Astrocyte of the hippocampus (primary cell): ENCODE measurements around the gene DYRK2.
"Not testable (repeated sequence)": the region's sequence is repeated elsewhere in the genome, so short reads cannot be mapped to it uniquely, and the experiment has no call there.

ENCODE experiments used
- DNase-seq: peaks from one replicate; pipeline ENCODE4 v3.0.0; 2011; ENCODE audit warnings: low read depth, low spot score

The DYRK2 gene

GRCh38 chr12:67669934-67670631 is 21.5 kb downstream of the DYRK2 start:
- no peak for DNase-seq

GRCh38 chr12:67671419-67671818 is 22.9 kb downstream of the DYRK2 start:
- peak; percentile 39 for DNase-seq

- no peak for DNase-seq
Observed at GRCh38 chr12:67671892-67672291, 23.3 kb downstream of the DYRK2 start.

GRCh38 chr12:67672507-67672906 is 24.0 kb downstream of the DYRK2 start:
- DNase-seq: not testable (repeated sequence)

- DNase-seq: not testable (repeated sequence)
Observed at GRCh38 chr12:67673509-67673908, 25.0 kb downstream of the DYRK2 start.

- DNase-seq: no peak
Observed at GRCh38 chr12:67674417-67674816, 25.9 kb downstream of the DYRK2 start.

- no peak for DNase-seq
Observed at GRCh38 chr12:67676624-67677023, 28.1 kb downstream of the DYRK2 start.

GRCh38 chr12:67677166-67677565 is 28.6 kb downstream of the DYRK2 start:
- no peak for DNase-seq

- peak; percentile 95 for DNase-seq
Observed at GRCh38 chr12:67681105-67681778, 32.7 kb downstream of the DYRK2 start.

- DNase-seq: no peak
Observed at GRCh38 chr12:67681941-67682620, 33.5 kb downstream of the DYRK2 start.

- no peak for DNase-seq
Observed at GRCh38 chr12:67689385-67689784, 40.8 kb downstream of the DYRK2 start.

GRCh38 chr12:67690656-67691055 is 42.1 kb downstream of the DYRK2 start:
- no peak for DNase-seq

GRCh38 chr12:67691220-67691619 is 42.7 kb downstream of the DYRK2 start:
- no peak for DNase-seq

GRCh38 chr12:67692135-67692534 is 43.6 kb downstream of the DYRK2 start:
- DNase-seq: no peak

GRCh38 chr12:67692966-67693365 is 44.4 kb downstream of the DYRK2 start:
- no peak for DNase-seq

GRCh38 chr12:67693894-67694293 is 45.3 kb downstream of the DYRK2 start:
- no peak for DNase-seq

GRCh38 chr12:67694306-67694900 is 45.9 kb downstream of the DYRK2 start:
- no peak for DNase-seq

- no peak for DNase-seq
Observed at GRCh38 chr12:67695974-67696373, 47.4 kb downstream of the DYRK2 start.

- no peak for DNase-seq
Observed at GRCh38 chr12:67697443-67697842, 48.9 kb downstream of the DYRK2 start.

GRCh38 chr12:67697967-67698366 is 49.4 kb downstream of the DYRK2 start:
- DNase-seq: no peak

GRCh38 chr12:67698672-67699581 is 50.4 kb downstream of the DYRK2 start:
- DNase-seq: peak; percentile 34
